SK-N-SH treated with all-trans-retinoic acid at 6 μM for 48 hours (cell line): ENCODE measurements around the gene TUSC1.

Experiments
- ATAC-seq: fragments of 200-7000 bp; cut with Tn5 transposase; 3 replicates; pipeline ENCODE4 v1.9.1; 2020; ENCODE audit warnings: mild to moderate bottlenecking, moderate library complexity
- ARNTL ChIP-seq: fragments of 450-650 bp; formaldehyde crosslinking; IDR thresholded peaks from 2 replicates; pipeline ENCODE4 v1.5.0; 2020; ENCODE audit warnings: low read depth, mild to moderate bottlenecking, moderate library complexity, borderline replicate concordance
- BACH2 ChIP-seq: fragments of 250-450 bp; sonication (Bioruptor Pico); IDR thresholded peaks from 2 replicates; pipeline ENCODE4 v1.9.0; 2021; ENCODE audit warnings: mild to moderate bottlenecking, borderline replicate concordance
- ESRRG ChIP-seq: fragments of 250-450 bp; sonication (Bioruptor Pico); IDR thresholded peaks from 2 replicates; pipeline ENCODE4 v1.6.1; 2021; ENCODE audit warnings: mild to moderate bottlenecking
- ISL1 ChIP-seq: fragments of 250-450 bp; sonication (Bioruptor Pico); IDR thresholded peaks from 2 replicates; pipeline ENCODE4 v2.1.2; 2022; ENCODE audit warnings: mild to moderate bottlenecking, moderate library complexity
- OSR1 ChIP-seq: fragments of 250-450 bp; sonication (Bioruptor Pico); IDR thresholded peaks from 2 replicates; pipeline ENCODE4 v1.8.0; 2022; ENCODE audit warnings: moderate library complexity, mild to moderate bottlenecking, inconsistent platforms
- PPARA ChIP-seq: fragments of 250-450 bp; sonication (Bioruptor Pico); IDR thresholded peaks from 2 replicates; pipeline ENCODE4 v1.5.0; 2020; ENCODE audit warnings: mild to moderate bottlenecking, borderline replicate concordance
- SNAI2 ChIP-seq: fragments of 250-450 bp; sonication (Bioruptor Pico); IDR thresholded peaks from 2 replicates; pipeline ENCODE4 v1.5.0; 2020; ENCODE audit warnings: mild to moderate bottlenecking, moderate library complexity
- TCF4 ChIP-seq: fragments of 250-450 bp; sonication (Bioruptor Pico); IDR thresholded peaks from 2 replicates; pipeline ENCODE4 v1.8.0; 2021; ENCODE audit warnings: mild to moderate bottlenecking, moderate library complexity, borderline replicate concordance
- ZC3H10 ChIP-seq: fragments of 250-450 bp; sonication (Bioruptor Pico); IDR thresholded peaks from 2 replicates; pipeline ENCODE4 v1.5.1; 2021; ENCODE audit warnings: mild to moderate bottlenecking, moderate library complexity
- ZFP3 ChIP-seq: fragments of 250-450 bp; sonication (Bioruptor Pico); IDR thresholded peaks from 2 replicates; pipeline ENCODE4 v1.5.0; 2020; ENCODE audit warnings: mild to moderate bottlenecking, moderate library complexity
- ZFP30 ChIP-seq: fragments of 450-650 bp; formaldehyde crosslinking; IDR thresholded peaks from 2 replicates; pipeline ENCODE4 v1.5.0; 2022; ENCODE audit warnings: mild to moderate bottlenecking, moderate library complexity
- ZNF565 ChIP-seq: fragments of 450-650 bp; formaldehyde crosslinking; conservative IDR thresholded peaks from 2 replicates; pipeline ENCODE4 v1.5.0; 2020; ENCODE audit warnings: low read depth, mild to moderate bottlenecking, moderate library complexity
- ZNF8 ChIP-seq: fragments of 450-650 bp; formaldehyde crosslinking; IDR thresholded peaks from 2 replicates; pipeline ENCODE4 v1.5.0; 2020; ENCODE audit warnings: mild to moderate bottlenecking, moderate library complexity
- TF ChIP-seq, protein P1 (sequence below): fragments of 250-450 bp; sonication (Bioruptor Pico); IDR thresholded peaks from 2 replicates; pipeline ENCODE4 v1.5.1; 2020; ENCODE audit warnings: low read depth, mild to moderate bottlenecking, moderate library complexity
- TF ChIP-seq, protein P2 (sequence below): fragments of 250-450 bp; sonication (Bioruptor Pico); IDR thresholded peaks from 2 replicates; pipeline ENCODE4 v1.8.0; 2021; ENCODE audit warnings: low read depth, mild to moderate bottlenecking, moderate library complexity, borderline replicate concordance
- TF ChIP-seq, protein P3 (sequence below): fragments of 250-450 bp; sonication (Bioruptor Pico); IDR thresholded peaks from 2 replicates; pipeline ENCODE4 v1.5.0; 2020; ENCODE audit warnings: mild to moderate bottlenecking, moderate library complexity
- TF ChIP-seq, protein P4 (sequence below): fragments of 250-450 bp; sonication (Bioruptor Pico); IDR thresholded peaks from 2 replicates; pipeline ENCODE4 v1.8.0; 2020; ENCODE audit warnings: mild to moderate bottlenecking, moderate library complexity, borderline replicate concordance
- TF ChIP-seq, protein P5 (sequence below): fragments of 250-450 bp; sonication (Bioruptor Pico); IDR thresholded peaks from 2 replicates; pipeline ENCODE4 v1.5.1; 2021; ENCODE audit warnings: mild to moderate bottlenecking, moderate library complexity

TUSC1 gene

DNA sequence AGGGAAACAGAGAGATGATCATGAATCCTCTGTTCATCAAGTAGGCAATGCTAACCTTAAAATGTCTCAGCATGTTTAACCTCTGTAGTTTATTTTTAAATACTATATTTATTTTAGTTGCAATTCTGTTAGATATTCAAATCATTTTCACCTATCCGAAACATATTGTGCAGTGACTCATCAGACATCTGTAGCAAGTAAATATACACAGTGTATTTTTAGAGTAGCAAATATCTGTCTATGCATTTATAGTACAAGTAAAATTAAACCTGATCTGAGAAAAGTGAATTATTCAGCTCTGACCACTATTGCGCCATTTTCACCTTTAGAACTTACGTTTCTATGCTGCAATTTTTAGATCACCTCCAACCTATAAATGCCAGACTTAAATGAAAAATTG, 24.3 kb upstream of the TUSC1 start:
- TF ChIP-seq, protein P1, sequence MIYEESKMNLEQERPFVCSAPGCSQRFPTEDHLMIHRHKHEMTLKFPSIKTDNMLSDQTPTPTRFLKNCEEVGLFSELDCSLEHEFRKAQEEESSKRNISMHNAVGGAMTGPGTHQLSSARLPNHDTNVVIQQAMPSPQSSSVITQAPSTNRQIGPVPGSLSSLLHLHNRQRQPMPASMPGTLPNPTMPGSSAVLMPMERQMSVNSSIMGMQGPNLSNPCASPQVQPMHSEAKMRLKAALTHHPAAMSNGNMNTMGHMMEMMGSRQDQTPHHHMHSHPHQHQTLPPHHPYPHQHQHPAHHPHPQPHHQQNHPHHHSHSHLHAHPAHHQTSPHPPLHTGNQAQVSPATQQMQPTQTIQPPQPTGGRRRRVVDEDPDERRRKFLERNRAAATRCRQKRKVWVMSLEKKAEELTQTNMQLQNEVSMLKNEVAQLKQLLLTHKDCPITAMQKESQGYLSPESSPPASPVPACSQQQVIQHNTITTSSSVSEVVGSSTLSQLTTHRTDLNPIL (CRISPR knock-in tag), result no peak
- TF ChIP-seq ZNF8 (CRISPR knock-in tag) (no peak), PPARA (CRISPR knock-in tag) (no peak)
- ATAC-seq, result no peak

DNA sequence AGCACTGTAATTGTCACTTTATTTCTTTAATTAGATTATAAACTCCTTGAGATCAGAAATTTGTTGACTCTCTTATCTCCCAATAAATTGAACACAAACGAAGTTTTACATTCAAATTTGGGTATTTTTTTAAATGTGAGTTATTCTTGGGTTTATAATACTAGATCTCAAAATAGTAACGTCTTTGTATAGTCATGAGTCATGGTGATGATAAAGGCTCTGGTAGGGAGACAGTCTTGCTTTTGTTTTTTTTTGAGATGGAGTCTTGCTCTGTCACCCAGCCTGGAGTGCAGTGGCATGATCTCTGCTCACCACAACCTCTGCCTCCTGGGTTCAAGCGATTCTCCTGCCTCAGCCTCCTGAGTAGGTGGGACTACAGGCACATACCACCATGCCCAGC, 22.7 kb upstream of the TUSC1 start:
- ATAC-seq, result 0 out of 3 replicates have a peak, but pooled peaks have one; percentile 27

DNA sequence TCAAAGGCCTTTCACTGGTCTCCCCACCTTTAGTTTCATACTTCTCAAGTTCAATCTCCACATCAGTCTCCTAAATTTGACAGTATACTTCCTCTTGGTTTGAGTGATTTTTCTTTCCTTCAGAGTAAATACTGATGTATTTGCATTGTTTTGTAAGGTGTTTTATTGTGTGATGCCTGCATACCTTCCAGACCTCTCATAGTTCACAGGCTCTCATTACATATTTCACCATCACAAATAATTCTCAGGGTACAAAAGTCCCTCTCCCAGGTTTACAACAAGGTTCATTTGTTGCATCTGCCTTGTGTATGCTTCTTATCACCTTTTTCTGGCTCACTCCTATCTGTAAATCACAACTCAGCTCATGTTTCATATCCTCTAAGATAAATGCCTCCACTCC, 22.2 kb upstream of the TUSC1 start:
- TF ChIP-seq, protein P2, sequence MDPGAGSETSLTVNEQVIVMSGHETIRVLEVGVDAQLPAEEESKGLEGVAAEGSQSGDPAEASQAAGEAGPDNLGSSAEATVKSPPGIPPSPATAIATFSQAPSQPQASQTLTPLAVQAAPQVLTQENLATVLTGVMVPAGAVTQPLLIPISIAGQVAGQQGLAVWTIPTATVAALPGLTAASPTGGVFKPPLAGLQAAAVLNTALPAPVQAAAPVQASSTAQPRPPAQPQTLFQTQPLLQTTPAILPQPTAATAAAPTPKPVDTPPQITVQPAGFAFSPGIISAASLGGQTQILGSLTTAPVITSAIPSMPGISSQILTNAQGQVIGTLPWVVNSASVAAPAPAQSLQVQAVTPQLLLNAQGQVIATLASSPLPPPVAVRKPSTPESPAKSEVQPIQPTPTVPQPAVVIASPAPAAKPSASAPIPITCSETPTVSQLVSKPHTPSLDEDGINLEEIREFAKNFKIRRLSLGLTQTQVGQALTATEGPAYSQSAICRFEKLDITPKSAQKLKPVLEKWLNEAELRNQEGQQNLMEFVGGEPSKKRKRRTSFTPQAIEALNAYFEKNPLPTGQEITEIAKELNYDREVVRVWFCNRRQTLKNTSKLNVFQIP (CRISPR knock-in tag), result no peak
- TF ChIP-seq ZFP3 (no peak), ZC3H10 (CRISPR knock-in tag) (no peak), ZNF8 (CRISPR knock-in tag) (no peak), TCF4 (CRISPR knock-in tag) (no peak), ISL1 (CRISPR knock-in tag) (no peak), BACH2 (no peak)
- TF ChIP-seq, protein P3, sequence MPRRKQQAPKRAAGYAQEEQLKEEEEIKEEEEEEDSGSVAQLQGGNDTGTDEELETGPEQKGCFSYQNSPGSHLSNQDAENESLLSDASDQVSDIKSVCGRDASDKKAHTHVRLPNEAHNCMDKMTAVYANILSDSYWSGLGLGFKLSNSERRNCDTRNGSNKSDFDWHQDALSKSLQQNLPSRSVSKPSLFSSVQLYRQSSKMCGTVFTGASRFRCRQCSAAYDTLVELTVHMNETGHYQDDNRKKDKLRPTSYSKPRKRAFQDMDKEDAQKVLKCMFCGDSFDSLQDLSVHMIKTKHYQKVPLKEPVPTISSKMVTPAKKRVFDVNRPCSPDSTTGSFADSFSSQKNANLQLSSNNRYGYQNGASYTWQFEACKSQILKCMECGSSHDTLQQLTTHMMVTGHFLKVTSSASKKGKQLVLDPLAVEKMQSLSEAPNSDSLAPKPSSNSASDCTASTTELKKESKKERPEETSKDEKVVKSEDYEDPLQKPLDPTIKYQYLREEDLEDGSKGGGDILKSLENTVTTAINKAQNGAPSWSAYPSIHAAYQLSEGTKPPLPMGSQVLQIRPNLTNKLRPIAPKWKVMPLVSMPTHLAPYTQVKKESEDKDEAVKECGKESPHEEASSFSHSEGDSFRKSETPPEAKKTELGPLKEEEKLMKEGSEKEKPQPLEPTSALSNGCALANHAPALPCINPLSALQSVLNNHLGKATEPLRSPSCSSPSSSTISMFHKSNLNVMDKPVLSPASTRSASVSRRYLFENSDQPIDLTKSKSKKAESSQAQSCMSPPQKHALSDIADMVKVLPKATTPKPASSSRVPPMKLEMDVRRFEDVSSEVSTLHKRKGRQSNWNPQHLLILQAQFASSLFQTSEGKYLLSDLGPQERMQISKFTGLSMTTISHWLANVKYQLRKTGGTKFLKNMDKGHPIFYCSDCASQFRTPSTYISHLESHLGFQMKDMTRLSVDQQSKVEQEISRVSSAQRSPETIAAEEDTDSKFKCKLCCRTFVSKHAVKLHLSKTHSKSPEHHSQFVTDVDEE (CRISPR knock-in tag), result no peak
- TF ChIP-seq, protein P4, sequence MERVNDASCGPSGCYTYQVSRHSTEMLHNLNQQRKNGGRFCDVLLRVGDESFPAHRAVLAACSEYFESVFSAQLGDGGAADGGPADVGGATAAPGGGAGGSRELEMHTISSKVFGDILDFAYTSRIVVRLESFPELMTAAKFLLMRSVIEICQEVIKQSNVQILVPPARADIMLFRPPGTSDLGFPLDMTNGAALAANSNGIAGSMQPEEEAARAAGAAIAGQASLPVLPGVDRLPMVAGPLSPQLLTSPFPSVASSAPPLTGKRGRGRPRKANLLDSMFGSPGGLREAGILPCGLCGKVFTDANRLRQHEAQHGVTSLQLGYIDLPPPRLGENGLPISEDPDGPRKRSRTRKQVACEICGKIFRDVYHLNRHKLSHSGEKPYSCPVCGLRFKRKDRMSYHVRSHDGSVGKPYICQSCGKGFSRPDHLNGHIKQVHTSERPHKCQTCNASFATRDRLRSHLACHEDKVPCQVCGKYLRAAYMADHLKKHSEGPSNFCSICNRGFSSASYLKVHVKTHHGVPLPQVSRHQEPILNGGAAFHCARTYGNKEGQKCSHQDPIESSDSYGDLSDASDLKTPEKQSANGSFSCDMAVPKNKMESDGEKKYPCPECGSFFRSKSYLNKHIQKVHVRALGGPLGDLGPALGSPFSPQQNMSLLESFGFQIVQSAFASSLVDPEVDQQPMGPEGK (CRISPR knock-in tag), result no peak
- ATAC-seq, result no peak

DNA sequence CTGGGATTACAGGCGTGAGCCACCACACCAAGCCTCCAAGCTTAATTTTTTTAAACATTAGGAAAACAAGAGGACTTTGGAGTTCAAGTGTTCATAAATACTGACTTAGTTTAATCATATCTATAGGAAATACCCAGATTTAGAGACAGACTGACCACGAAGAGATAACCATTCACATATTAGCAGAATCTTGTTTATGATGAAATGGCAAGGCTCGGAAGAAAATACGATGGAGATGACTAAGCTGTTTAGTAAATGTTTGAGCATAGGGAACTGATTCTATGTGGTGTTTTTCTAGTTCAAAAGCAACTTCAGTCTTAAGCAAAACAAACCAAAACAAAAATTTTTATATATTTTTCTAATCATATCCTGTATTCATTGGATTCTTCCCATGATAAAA, 13.5 kb upstream of the TUSC1 start:
- ATAC-seq, result no peak
- TF ChIP-seq ZNF565, result no peak
- TF ChIP-seq BACH2, result no peak
- TF ChIP-seq, protein P1 (CRISPR knock-in tag), result no peak
- TF ChIP-seq, protein P5, sequence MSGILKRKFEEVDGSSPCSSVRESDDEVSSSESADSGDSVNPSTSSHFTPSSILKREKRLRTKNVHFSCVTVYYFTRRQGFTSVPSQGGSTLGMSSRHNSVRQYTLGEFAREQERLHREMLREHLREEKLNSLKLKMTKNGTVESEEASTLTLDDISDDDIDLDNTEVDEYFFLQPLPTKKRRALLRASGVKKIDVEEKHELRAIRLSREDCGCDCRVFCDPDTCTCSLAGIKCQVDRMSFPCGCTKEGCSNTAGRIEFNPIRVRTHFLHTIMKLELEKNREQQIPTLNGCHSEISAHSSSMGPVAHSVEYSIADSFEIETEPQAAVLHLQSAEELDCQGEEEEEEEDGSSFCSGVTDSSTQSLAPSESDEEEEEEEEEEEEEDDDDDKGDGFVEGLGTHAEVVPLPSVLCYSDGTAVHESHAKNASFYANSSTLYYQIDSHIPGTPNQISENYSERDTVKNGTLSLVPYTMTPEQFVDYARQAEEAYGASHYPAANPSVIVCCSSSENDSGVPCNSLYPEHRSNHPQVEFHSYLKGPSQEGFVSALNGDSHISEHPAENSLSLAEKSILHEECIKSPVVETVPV (CRISPR knock-in tag), result no peak
- TF ChIP-seq SNAI2 (CRISPR knock-in tag), result no peak
- TF ChIP-seq TCF4 (CRISPR knock-in tag), result no peak
- TF ChIP-seq ZFP3, result no peak
- no peak for TF ChIP-seq OSR1 (CRISPR knock-in tag)
- TF ChIP-seq ZC3H10 (CRISPR knock-in tag), result no peak
- no peak for TF ChIP-seq ARNTL (CRISPR knock-in tag)
- no peak for TF ChIP-seq ZFP30 (CRISPR knock-in tag)
- TF ChIP-seq, protein P2 (CRISPR knock-in tag), result no peak
- no peak for TF ChIP-seq ESRRG (CRISPR knock-in tag)
